Transverse colon (tissue), 4 donors: ENCODE data around the gene OGA.

Source experiments
- CTCF ChIP-seq, 5 experiments: fragments of 200-600 bp in 3 of 5; fragments of 450-650 bp in 2 of 5; sonication (generic) in 3 of 5; IDR thresholded peaks; 1 replicate in 2 of 5; 2 replicates in 3 of 5; pipeline ENCODE4 v1.5.1; 2016 to 2017; ENCODE audit warnings: antibody characterized with exemption in 5 of 5, inconsistent platforms in 3 of 5, mild to moderate bottlenecking in 2 of 5, moderate library complexity in 1 of 5
- POLR2A ChIP-seq: fragments of 450-650 bp; IDR thresholded peaks from one replicate; pipeline ENCODE4 v1.6.1; 2016; ENCODE audit warnings: antibody characterized with exemption, mild to moderate bottlenecking, moderate library complexity
- POLR2AphosphoS5 ChIP-seq, 3 donors: sonication (generic); formaldehyde crosslinking; IDR thresholded peaks; one replicate each; pipeline ENCODE4 v1.6.1; 2016; ENCODE audit warnings: antibody characterized with exemption in 3 of 3

- TF ChIP-seq CTCF (IDR thresholded peaks at IDR 0.05) (no peak), POLR2A (no peak), POLR2AphosphoS5 (IDR thresholded peaks at IDR 0.05) (no peak)
Observed at GRCh38 chr10:101784558-101784957, 33.7 kb downstream of the OGA start.
